ENCODE measurements around the gene LFNG. TPM values are rescaled to one million over a fixed set of nuclear protein-coding genes. Genes with fewer than 3 reads are reported as not detected.
A peak's percentile ranks its signal among the peaks of the same experiment; 100 is the strongest.

The LFNG gene
- total RNA-seq, 3 donors from 2014 or later (not counting 1 experiment from before 2014, with no cell fraction given): 140 to 191 (median 176) TPM

GRCh38 chr7:2511769-2512168, 7.8 kb upstream of the LFNG start:
- no peaks in the 10 kb centered on the region for H3K36me3 ChIP-seq (ENCODE audit: control insufficient read depth, insufficient read depth, low read length)
- TF ChIP-seq CTCF (IDR thresholded peaks at IDR 0.05): no peak
- ATAC-seq (no peak), DNase-seq (no peak)
- Mint-ChIP-seq H3K36me3 (no peaks in the 10 kb centered on the region), H3K4me3 (peak overlapping the region; percentile 83), H3K27ac (peak overlapping the region in 1 of 2 donors; percentile 95), H3K27me3 (ENCODE audit: low read depth in 2 of 2) (no peaks in the 10 kb centered on the region), H3K4me1 (peaks cover 37 to 58% of the 10 kb centered on the region in 2 donors), H3K9me3 (no peaks in the 10 kb centered on the region)
- H3K4me3 ChIP-seq (ENCODE audit: low read length): no peak overlapping the region
- peaks cover 69% of the 10 kb centered on the region for H3K4me1 ChIP-seq (ENCODE audit: control insufficient read depth, insufficient read depth, low read length)
- intact Hi-C loops (cut with micrococcal nuclease): loop anchor here (1.0 to 5.0 kb wide), 2 partner anchors 44 to 94 kb away; partner anchors contain the start of gene BRAT1
- peak overlapping the region; percentile 90 for H3K27ac ChIP-seq (ENCODE audit: low read length)
- no peaks in the 10 kb centered on the region for H3K9me3 ChIP-seq (ENCODE audit: control insufficient read depth, insufficient read depth, low read length)
- H3K27me3 ChIP-seq (ENCODE audit: control insufficient read depth, insufficient read depth, low read length): no peaks in the 10 kb centered on the region
- 16% methylated on average over 18 of the region's 18 CpGs for WGBS (ENCODE audit: insufficient coverage)

GRCh38 chr7:2512179-2512661, 7.4 kb upstream of the LFNG start:
- Mint-ChIP-seq H3K4me1 (peaks cover 37 to 58% of the 10 kb centered on the region in 2 donors), H3K27ac (peak overlapping the region in 1 of 2 donors; percentile 95), H3K4me3 (peak overlapping the region; percentile 83), H3K36me3 (no peaks in the 10 kb centered on the region), H3K27me3 (ENCODE audit: low read depth in 2 of 2) (no peaks in the 10 kb centered on the region), H3K9me3 (no peaks in the 10 kb centered on the region)
- DNase-seq: peak; percentile 58 to 77
- ATAC-seq: peak; percentile 35 to 49 (median 37)
- 38% methylated on average over 12 of the region's 12 CpGs for WGBS (ENCODE audit: insufficient coverage)
- H3K27me3 ChIP-seq (ENCODE audit: control insufficient read depth, insufficient read depth, low read length): no peaks in the 10 kb centered on the region
- H3K4me1 ChIP-seq (ENCODE audit: control insufficient read depth, insufficient read depth, low read length): peaks cover 69% of the 10 kb centered on the region
- intact Hi-C loops (cut with micrococcal nuclease): loop anchor here (5.0 kb wide), 1 partner anchor 95 kb away; no protein-coding TSS in a partner anchor
- H3K4me3 ChIP-seq (ENCODE audit: low read length): no peak overlapping the region
- no peak for TF ChIP-seq CTCF (IDR thresholded peaks at IDR 0.05)
- peak overlapping the region; percentile 90 for H3K27ac ChIP-seq (ENCODE audit: low read length)
- no peaks in the 10 kb centered on the region for H3K9me3 ChIP-seq (ENCODE audit: control insufficient read depth, insufficient read depth, low read length)
- no peaks in the 10 kb centered on the region for H3K36me3 ChIP-seq (ENCODE audit: control insufficient read depth, insufficient read depth, low read length)

- no peaks in the 10 kb centered on the region for H3K36me3 ChIP-seq (ENCODE audit: control insufficient read depth, insufficient read depth, low read length)
- Mint-ChIP-seq H3K27me3 (ENCODE audit: low read depth in 2 of 2) (no peaks in the 10 kb centered on the region), H3K4me3 (peak overlapping the region; percentile 83), H3K36me3 (no peaks in the 10 kb centered on the region), H3K9me3 (no peaks in the 10 kb centered on the region), H3K27ac (peak overlapping the region in 1 of 2 donors; percentile 95), H3K4me1 (peaks cover 37 to 63% of the 10 kb centered on the region in 2 donors)
- intact Hi-C loops (cut with micrococcal nuclease): loop anchor here (5.0 kb wide), 1 partner anchor 95 kb away; no protein-coding TSS in a partner anchor
- peaks cover 64% of the 10 kb centered on the region for H3K4me1 ChIP-seq (ENCODE audit: control insufficient read depth, insufficient read depth, low read length)
- DNase-seq (no peak), ATAC-seq (no peak)
- H3K9me3 ChIP-seq (ENCODE audit: control insufficient read depth, insufficient read depth, low read length): no peaks in the 10 kb centered on the region
- no peaks in the 10 kb centered on the region for H3K27me3 ChIP-seq (ENCODE audit: control insufficient read depth, insufficient read depth, low read length)
- 88% methylated on average over 3 of the region's 3 CpGs for WGBS (ENCODE audit: insufficient coverage)
- no peak for TF ChIP-seq CTCF (IDR thresholded peaks at IDR 0.05)
- H3K27ac ChIP-seq (ENCODE audit: low read length): peak overlapping the region; percentile 90
- no peak overlapping the region for H3K4me3 ChIP-seq (ENCODE audit: low read length)
Observed at GRCh38 chr7:2512713-2513112, 6.9 kb upstream of the LFNG start.

- Mint-ChIP-seq H3K27ac (no peak overlapping the region), H3K36me3 (no peaks in the 10 kb centered on the region), H3K4me3 (no peak overlapping the region), H3K4me1 (peaks cover 29 to 61% of the 10 kb centered on the region in 2 donors), H3K27me3 (ENCODE audit: low read depth in 2 of 2) (no peaks in the 10 kb centered on the region), H3K9me3 (no peaks in the 10 kb centered on the region)
- intact Hi-C loops (cut with micrococcal nuclease): loop anchor here (5.0 kb wide), 1 partner anchor 96 kb away; no protein-coding TSS in a partner anchor
- 96% methylated on average over 7 of the region's 7 CpGs for WGBS (ENCODE audit: insufficient coverage)
- Histone ChIP-seq H3K27ac (ENCODE audit: low read length) (no peak overlapping the region), H3K27me3 (ENCODE audit: control insufficient read depth, insufficient read depth, low read length) (no peaks in the 10 kb centered on the region), H3K9me3 (ENCODE audit: control insufficient read depth, insufficient read depth, low read length) (no peaks in the 10 kb centered on the region), H3K36me3 (ENCODE audit: control insufficient read depth, insufficient read depth, low read length) (no peaks in the 10 kb centered on the region), H3K4me1 (ENCODE audit: control insufficient read depth, insufficient read depth, low read length) (peaks cover 63% of the 10 kb centered on the region), H3K4me3 (ENCODE audit: low read length) (no peak overlapping the region)
- no peak for DNase-seq
- TF ChIP-seq CTCF (IDR thresholded peaks at IDR 0.05): no peak
- no peak for ATAC-seq
Observed at GRCh38 chr7:2513702-2514101, 5.9 kb upstream of the LFNG start.

Data from natural killer cell (primary cell).